G401.6 (cell line): Measurements from ENCODE around the gene HSPA1L.
A peak's percentile ranks its signal among the peaks of the same experiment; 100 is the strongest.
"Not testable (repeated sequence)": the region's sequence is repeated elsewhere in the genome, so short reads cannot be mapped to it uniquely, and the experiment has no call there.

Experiments used
- FAIRE-seq: peaks from 2 replicates; lab custom pipeline; 2012; peaks lifted over from hg19 to GRCh38; lab: Jason Lieb, UNC

Gene HSPA1L

DNA sequence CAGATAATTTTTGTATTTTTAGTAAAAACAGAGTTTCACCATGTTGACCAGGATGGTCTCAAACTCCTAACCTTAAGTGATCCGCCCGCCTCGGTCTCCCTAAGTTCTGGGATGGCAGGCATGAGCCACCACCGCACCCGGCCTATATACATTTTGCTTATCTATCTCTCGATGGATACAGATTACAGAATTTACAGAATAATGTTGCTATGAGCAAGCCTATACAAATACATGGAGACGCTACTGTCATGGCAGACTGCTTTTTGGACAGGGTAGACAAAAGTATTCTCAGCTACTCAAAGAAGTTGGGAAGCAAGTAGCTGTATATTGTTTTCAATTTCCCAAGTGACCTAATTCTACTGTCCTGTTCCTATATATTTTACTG, 1.6 kb downstream of the HSPA1L start:
- no peak for FAIRE-seq

DNA sequence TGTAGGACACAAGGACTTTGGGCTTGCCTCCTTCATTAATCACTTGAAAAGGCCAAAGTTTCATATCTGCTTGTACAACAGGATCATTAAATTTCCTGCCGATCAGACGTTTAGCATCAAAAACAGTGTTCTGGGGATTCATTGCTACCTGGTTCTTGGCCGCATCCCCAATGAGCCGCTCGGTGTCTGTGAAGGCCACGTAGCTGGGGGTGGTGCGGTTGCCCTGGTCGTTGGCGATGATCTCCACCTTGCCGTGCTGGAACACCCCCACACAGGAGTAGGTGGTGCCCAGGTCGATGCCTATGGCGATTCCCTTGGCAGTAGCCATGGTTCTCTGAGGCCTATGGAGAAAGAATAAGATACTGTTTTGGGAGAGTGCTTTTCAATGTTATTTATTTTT, 3.4 kb downstream of the HSPA1L start:
- no peak for FAIRE-seq

DNA sequence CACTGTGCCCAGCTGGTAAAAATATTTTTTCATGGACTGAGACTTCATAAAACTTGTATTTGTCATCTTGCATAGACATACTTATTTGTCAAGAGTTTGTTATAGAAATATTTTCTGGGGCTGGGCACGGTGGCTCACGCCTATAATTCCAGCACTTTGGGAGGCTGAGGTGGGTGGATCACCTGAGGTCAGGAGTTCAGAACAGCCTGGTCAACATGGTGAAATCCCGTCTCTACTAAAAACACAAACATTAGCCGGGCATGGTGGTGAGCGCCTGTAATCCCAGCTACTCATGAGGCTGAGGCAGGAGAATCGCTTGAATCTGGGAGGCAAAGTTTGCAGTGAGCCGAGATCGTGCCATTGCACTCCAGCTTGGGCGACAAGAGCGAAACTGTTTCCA, 6.5 kb downstream of the HSPA1L start:
- FAIRE-seq = not testable (repeated sequence)

DNA sequence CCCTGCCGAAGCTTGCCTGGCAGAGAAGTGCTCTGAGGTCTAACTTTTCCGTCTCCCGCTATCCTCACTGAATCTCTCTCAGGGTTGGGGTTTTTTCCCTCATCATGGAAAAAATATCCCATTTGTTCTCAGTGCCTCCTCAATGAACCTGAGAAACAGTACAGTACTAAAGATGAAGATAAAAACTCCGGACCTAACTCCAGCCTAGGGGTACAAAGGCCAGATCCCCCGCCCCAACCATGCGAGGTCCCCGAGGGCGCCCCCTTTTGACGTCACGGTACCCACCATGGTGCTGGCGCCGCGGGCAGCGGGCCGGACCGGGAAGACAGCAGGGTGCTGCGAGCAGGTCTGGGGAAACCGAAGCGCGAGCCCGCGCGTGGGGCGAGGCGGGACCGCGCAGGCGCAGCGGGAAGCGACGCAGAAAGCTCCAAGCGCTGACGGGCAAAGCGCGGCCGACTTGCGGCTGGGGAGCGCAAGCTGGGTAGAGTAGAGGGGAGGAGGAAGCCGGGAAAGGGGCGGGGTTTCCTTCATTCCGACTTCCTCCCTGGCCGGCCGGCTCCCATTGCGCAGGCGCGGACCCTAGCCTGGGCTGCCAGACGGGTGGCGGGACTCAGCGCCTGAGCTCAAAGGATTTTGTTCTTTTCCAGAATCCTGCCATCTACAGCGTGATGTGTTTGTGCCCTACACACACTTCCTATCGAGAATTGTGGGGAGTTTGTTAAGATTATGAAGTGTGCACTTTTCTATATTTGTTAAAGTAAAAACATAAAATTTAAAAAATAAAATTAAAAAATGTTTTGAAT, 8.4 kb downstream of the HSPA1L start, which contains the start of gene LSM2:
TSS of gene LSM2 (minus strand) at position 497 of the 803 bp plus-strand sequence. CDS start at position 288, 209 bp downstream.
- FAIRE-seq = peak; percentile 96

DNA sequence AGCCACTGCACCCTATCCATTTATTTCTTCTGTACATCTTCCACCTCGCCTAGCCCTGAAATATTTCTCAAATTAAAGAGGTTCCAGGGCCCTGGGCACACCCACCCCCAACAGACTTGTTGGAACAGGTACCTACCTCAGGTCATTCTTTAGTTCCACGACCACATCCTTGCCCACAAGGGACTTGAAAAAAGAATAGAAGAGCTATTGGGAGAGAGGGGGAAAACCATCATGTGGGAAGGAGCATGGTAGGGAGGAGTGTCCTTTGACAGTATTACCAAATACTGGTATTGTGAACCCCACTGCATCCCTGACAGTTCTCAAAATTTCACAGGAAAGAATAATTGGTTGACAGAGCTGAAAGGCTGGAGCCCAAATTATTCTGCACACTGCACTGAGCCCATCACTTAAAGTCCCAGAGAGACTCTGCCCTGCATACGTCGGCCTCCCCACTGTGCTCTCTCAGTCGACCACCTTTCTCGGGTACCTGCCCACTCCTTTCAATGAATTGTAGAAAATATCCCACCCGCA, 9.1 kb downstream of the HSPA1L start:
- no peak for FAIRE-seq

DNA sequence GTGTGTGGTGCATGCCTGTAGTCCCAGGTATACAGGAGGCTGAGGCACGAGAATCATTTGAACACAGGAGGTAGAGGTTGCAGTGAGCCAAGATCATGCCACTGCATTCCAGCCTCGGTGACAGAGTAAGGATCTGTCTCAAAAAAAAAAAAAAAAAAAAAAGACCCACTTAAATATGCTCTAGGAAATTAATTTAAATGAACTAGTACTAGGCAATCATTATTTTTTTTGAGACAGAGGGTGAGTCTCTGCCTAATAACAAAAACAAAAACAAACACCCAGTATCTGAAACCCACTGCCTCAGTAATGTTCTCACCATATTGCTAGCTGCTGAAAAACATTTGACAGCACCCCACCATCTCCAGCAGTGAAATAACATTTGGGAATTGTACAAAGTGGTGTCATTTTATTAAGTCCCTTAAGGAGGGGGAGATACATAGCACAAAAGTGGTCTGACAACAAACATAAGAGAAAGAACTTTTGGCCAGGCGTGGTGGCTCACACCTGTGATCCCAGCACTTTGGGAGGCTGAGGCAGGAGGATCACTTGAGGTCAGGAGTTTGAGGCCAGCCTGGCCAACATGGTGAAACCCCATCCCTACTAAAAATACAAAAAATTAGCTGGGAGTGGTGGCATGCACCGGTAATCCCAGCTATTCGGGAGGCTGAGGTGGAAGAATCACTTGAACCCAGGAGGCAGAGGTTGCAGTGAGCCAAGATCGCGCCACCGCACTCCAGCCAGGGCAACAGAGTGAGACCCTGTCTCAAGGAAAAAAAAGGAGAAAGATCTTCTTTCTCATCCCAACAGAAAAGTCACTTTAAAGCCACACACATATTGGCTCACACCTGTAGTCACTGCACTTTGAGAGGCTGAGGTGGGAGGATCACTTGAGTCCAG, 13.8 kb downstream of the HSPA1L start:
- not testable (repeated sequence) for FAIRE-seq

DNA sequence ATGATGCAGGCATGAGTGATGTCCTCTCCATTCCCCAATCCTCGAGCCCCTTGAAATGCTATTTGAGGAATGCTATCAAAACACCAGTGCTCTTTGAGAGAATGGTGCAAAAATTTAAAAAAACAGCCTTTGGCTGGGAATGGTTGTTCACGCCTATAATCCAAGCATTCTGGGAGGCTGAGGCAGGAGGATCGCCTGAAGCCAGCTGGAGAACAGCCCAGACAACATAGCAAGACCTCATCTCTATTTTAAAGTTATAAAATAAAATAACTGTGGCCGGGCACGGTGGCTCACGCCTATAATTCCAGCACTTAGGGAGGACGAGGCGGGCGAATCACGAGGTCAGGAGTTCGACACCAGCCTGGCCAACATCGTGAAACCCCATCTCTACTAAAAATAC, 15.3 kb downstream of the HSPA1L start:
- no peak for FAIRE-seq

- FAIRE-seq = no peak
These were observed 17.5 kb downstream of the HSPA1L start for GRCh38 chr6:31797588-31797987.

- FAIRE-seq = no peak
These were observed 18.1 kb downstream of the HSPA1L start for GRCh38 chr6:31796993-31797385.

DNA sequence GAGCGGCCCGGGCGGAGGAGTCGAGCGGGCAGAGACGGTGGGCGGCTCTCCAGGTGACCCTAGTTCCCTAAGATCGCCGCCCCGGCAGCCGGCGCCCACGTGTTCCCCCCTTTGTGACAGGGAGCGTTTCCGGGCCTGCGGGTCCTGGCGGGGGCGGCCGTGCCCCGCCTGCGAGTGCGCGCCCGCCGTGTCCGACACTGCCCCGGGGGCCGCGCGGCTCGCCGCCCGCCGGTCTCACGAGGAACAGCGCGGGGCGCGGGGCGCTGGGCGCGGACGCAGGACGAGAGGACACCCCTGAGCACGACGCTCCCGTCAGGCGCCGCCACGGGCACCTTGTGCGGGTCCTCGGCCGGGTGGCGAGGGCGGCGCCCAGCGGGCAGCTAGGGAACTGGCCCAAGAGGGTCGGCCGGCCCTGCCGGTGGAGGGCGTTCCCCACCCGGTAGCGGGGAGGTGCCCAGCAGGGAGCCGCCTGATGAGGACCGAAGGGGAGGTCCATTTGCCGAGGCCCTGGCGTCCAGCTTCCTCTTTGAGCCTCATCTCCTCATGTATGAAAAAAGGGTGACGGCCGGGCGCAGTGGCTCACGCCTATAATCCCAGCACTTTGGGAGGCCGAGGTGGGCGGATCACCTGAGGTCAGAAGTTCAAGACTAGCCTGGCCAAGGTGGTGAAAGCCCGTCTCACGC, 19.3 kb downstream of the HSPA1L start, which contains the start of gene VARS1:
TSS of gene VARS1 (minus strand) at position 137 of the 683 bp plus-strand sequence. CDS start 535 bp downstream, outside the sequence.
- FAIRE-seq = no peak

- FAIRE-seq = no peak
These were observed 20.0 kb downstream of the HSPA1L start for GRCh38 chr6:31794866-31795615.

DNA sequence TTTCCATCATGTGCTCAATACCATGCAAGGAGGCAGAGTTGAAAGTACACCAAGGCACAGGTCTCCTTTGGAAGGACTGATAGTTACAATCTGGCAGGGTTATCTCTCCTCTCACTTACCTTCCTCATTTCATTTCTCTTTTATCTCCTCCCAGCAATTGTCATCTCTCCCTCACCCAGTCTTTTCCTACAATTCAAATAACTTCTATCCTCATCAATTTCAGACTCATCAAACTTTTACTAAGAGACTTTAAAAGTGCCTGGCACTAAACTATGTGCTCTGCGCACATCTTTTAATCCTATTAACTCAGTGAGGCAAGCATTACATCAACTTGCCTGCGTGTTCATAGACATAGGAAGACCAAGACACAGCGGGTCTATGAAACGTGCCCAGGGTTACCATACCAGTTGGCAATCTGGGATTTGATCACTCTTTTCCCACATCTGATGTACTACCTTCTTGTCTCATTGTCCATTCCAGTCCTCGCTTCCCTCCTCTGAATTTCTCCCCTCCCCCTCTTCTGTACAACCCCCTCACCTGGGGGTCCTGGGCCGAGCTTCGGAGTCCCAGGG, 20.7 kb downstream of the HSPA1L start:
- no peak for FAIRE-seq

GRCh38 chr6:31793927-31794245, 21.2 kb downstream of the HSPA1L start:
- FAIRE-seq = not testable (repeated sequence)

GRCh38 chr6:31792761-31793171, 22.3 kb downstream of the HSPA1L start:
- FAIRE-seq = no peak

DNA sequence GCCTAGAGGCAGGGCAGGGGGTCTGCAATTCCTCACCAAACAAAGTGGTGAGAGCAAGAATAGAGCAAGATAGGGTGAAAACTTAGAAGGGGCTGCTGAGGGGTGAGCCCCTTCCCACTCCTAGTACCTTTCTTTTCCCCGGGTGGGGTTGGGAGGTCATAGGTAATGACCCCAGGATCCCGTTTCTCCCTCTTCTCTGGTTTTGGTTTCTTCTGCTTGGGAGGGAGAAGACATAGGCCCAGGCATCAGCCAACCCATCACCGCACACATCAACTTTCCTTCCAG, 23.1 kb downstream of the HSPA1L start:
- no peak for FAIRE-seq

GRCh38 chr6:31791324-31792089, 23.6 kb downstream of the HSPA1L start:
- FAIRE-seq = peak; percentile 63

- FAIRE-seq = no peak
These were observed 29.6 kb downstream of the HSPA1L start for GRCh38 chr6:31785475-31785874.

- no peak for FAIRE-seq
These were observed 30.8 kb downstream of the HSPA1L start for GRCh38 chr6:31784098-31784925.

- no peak for FAIRE-seq
These were observed 32.8 kb downstream of the HSPA1L start for GRCh38 chr6:31782126-31782855.
